Measurements from ENCODE around the gene PLA2G4E.

Gene PLA2G4E

GRCh38 chr15:41939986-41940385, 80.9 kb downstream of the PLA2G4E start:
- no peaks in the 10 kb centered on the region for H3K9me3 ChIP-seq (ENCODE audit: control insufficient read depth, insufficient read depth, low read length)
- H3K4me1 ChIP-seq (ENCODE audit: control insufficient read depth, insufficient read depth, low read length), result peaks cover 10% of the 10 kb centered on the region
- H3K27me3 ChIP-seq (ENCODE audit: control insufficient read depth, insufficient read depth, low read length), result no peaks in the 10 kb centered on the region
- H3K36me3 ChIP-seq (ENCODE audit: control insufficient read depth, insufficient read depth, low read length), result peaks cover 46% of the 10 kb centered on the region
- no peak overlapping the region for H3K9ac ChIP-seq (ENCODE audit: low read depth, low read length)
- H3K4me3 ChIP-seq (ENCODE audit: low read depth, low read length), result no peak overlapping the region
- H3K27ac ChIP-seq (ENCODE audit: low read depth, low read length), result no peak overlapping the region

DNA sequence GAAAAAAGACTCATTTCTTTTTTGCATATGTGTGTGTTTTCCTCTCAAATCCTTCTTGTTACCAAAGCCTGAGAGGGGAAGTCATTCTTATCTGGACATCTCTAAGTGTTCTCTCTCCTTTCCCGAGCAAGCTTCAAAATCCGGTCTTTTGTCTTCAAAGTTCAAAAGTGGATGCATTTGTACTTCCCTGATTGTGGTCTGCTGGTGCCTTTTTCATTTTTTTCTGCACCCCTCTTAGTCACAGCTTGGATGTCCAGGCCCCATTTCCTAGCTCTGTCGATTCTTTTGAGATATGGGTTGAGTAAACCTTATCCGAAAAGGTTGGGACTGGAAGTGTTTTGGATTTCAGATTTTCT, 83.3 kb downstream of the PLA2G4E start:
- H3K9ac ChIP-seq (ENCODE audit: low read depth, low read length), result no peak overlapping the region
- no peaks in the 10 kb centered on the region for H3K9me3 ChIP-seq (ENCODE audit: control insufficient read depth, insufficient read depth, low read length)
- peaks cover 39% of the 10 kb centered on the region for H3K36me3 ChIP-seq (ENCODE audit: control insufficient read depth, insufficient read depth, low read length)
- no peak overlapping the region for H3K27ac ChIP-seq (ENCODE audit: low read depth, low read length)
- H3K4me1 ChIP-seq (ENCODE audit: control insufficient read depth, insufficient read depth, low read length), result peaks cover 27% of the 10 kb centered on the region
- no peak overlapping the region for H3K4me3 ChIP-seq (ENCODE audit: low read depth, low read length)
- H3K27me3 ChIP-seq (ENCODE audit: control insufficient read depth, insufficient read depth, low read length), result no peaks in the 10 kb centered on the region

- no peak overlapping the region for H3K4me3 ChIP-seq (ENCODE audit: low read depth, low read length)
- no peaks in the 10 kb centered on the region for H3K27me3 ChIP-seq (ENCODE audit: control insufficient read depth, insufficient read depth, low read length)
- peaks cover 27% of the 10 kb centered on the region for H3K4me1 ChIP-seq (ENCODE audit: control insufficient read depth, insufficient read depth, low read length)
- H3K27ac ChIP-seq (ENCODE audit: low read depth, low read length), result no peak overlapping the region
- H3K9me3 ChIP-seq (ENCODE audit: control insufficient read depth, insufficient read depth, low read length), result no peaks in the 10 kb centered on the region
- H3K36me3 ChIP-seq (ENCODE audit: control insufficient read depth, insufficient read depth, low read length), result peaks cover 35% of the 10 kb centered on the region
- H3K9ac ChIP-seq (ENCODE audit: low read depth, low read length), result no peak overlapping the region
Observed at GRCh38 chr15:41936649-41937567, 83.9 kb downstream of the PLA2G4E start.

GRCh38 chr15:41936155-41936554, 84.7 kb downstream of the PLA2G4E start:
- H3K27ac ChIP-seq (ENCODE audit: low read depth, low read length), result no peak overlapping the region

DNA sequence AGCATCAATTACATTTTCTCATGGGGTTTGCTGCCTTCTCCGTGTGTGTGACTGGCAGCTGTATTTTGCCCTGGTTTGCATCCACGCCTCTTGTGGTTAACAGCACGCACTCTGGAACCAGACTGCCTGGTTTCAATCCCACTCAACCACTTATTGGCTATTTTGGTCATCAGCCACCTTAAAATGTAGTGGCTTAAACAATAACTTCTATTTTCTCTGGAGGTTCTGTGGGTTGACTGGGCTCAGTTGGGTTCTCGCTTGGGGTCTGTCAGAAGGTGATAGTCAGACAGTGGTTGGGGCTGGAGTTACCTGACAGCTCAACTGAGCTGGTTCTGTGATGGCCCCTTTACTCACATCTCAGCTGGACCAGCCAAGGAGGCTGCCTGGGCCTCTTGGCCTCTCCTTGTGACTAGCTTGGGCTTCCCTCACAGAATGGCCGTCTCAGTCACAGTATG, 85.2 kb downstream of the PLA2G4E start:
- Histone ChIP-seq H3K9ac (ENCODE audit: low read depth, low read length) (no peak overlapping the region), H3K27me3 (ENCODE audit: control insufficient read depth, insufficient read depth, low read length) (no peaks in the 10 kb centered on the region), H3K9me3 (ENCODE audit: control insufficient read depth, insufficient read depth, low read length) (no peaks in the 10 kb centered on the region), H3K27ac (ENCODE audit: low read depth, low read length) (no peak overlapping the region), H3K36me3 (ENCODE audit: control insufficient read depth, insufficient read depth, low read length) (peaks cover 24% of the 10 kb centered on the region), H3K4me3 (ENCODE audit: low read depth, low read length) (no peak overlapping the region), H3K4me1 (ENCODE audit: control insufficient read depth, insufficient read depth, low read length) (peaks cover 23% of the 10 kb centered on the region)

More at GRCh38 chr15:41936155-41936554, 84.7 kb downstream of the PLA2G4E start:
- Histone ChIP-seq H3K27me3 (ENCODE audit: control insufficient read depth, insufficient read depth, low read length) (no peaks in the 10 kb centered on the region), H3K9ac (ENCODE audit: low read depth, low read length) (no peak overlapping the region), H3K4me3 (ENCODE audit: low read depth, low read length) (no peak overlapping the region), H3K9me3 (ENCODE audit: control insufficient read depth, insufficient read depth, low read length) (no peaks in the 10 kb centered on the region), H3K36me3 (ENCODE audit: control insufficient read depth, insufficient read depth, low read length) (peaks cover 30% of the 10 kb centered on the region), H3K4me1 (ENCODE audit: control insufficient read depth, insufficient read depth, low read length) (peaks cover 23% of the 10 kb centered on the region)

DNA sequence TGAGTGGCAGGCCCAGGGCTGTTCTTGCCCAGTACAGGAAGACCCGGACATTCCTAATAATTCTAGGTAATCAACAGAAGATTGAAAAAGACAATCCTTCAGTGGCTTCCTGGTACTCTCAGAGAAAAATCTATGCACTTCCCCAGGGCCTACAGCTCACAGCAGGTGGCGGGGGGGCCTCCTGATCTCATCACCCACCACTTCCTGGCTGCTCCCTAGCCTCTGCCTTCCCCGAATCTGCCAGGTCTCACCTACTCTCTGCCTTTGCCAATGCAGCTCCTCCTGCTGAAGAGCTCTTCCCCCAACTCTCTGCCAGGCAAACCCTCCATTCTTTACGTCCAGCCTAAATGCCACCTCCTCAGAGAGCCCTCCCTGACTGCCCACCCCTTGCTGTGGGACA, 86.0 kb downstream of the PLA2G4E start:
- Histone ChIP-seq H3K9me3 (ENCODE audit: control insufficient read depth, insufficient read depth, low read length) (no peaks in the 10 kb centered on the region), H3K36me3 (ENCODE audit: control insufficient read depth, insufficient read depth, low read length) (peaks cover 16% of the 10 kb centered on the region), H3K9ac (ENCODE audit: low read depth, low read length) (no peak overlapping the region), H3K4me3 (ENCODE audit: low read depth, low read length) (no peak overlapping the region), H3K27me3 (ENCODE audit: control insufficient read depth, insufficient read depth, low read length) (no peaks in the 10 kb centered on the region), H3K27ac (ENCODE audit: low read depth, low read length) (no peak overlapping the region), H3K4me1 (ENCODE audit: control insufficient read depth, insufficient read depth, low read length) (peaks cover 23% of the 10 kb centered on the region)

- no peaks in the 10 kb centered on the region for H3K9me3 ChIP-seq (ENCODE audit: control insufficient read depth, insufficient read depth, low read length)
- H3K27ac ChIP-seq (ENCODE audit: low read depth, low read length), result no peak overlapping the region
- H3K4me1 ChIP-seq (ENCODE audit: control insufficient read depth, insufficient read depth, low read length), result peaks cover 23% of the 10 kb centered on the region
- no peaks in the 10 kb centered on the region for H3K27me3 ChIP-seq (ENCODE audit: control insufficient read depth, insufficient read depth, low read length)
- H3K4me3 ChIP-seq (ENCODE audit: low read depth, low read length), result no peak overlapping the region
- H3K36me3 ChIP-seq (ENCODE audit: control insufficient read depth, insufficient read depth, low read length), result peaks cover 15% of the 10 kb centered on the region
- no peak overlapping the region for H3K9ac ChIP-seq (ENCODE audit: low read depth, low read length)
Observed at GRCh38 chr15:41933771-41934170, 87.1 kb downstream of the PLA2G4E start.

GRCh38 chr15:41933326-41933725, 87.5 kb downstream of the PLA2G4E start:
- H3K36me3 ChIP-seq (ENCODE audit: control insufficient read depth, insufficient read depth, low read length), result peaks cover 12% of the 10 kb centered on the region; the same call in 1 of the 2 replicates
- no peak overlapping the region for H3K9ac ChIP-seq (ENCODE audit: low read depth, low read length)
- H3K9me3 ChIP-seq (ENCODE audit: control insufficient read depth, insufficient read depth, low read length), result no peaks in the 10 kb centered on the region
- no peak overlapping the region for H3K4me3 ChIP-seq (ENCODE audit: low read depth, low read length)
- peaks cover 23% of the 10 kb centered on the region for H3K4me1 ChIP-seq (ENCODE audit: control insufficient read depth, insufficient read depth, low read length)
- no peaks in the 10 kb centered on the region for H3K27me3 ChIP-seq (ENCODE audit: control insufficient read depth, insufficient read depth, low read length)
- no peak overlapping the region for H3K27ac ChIP-seq (ENCODE audit: low read depth, low read length)

- peaks cover 23% of the 10 kb centered on the region for H3K4me1 ChIP-seq (ENCODE audit: control insufficient read depth, insufficient read depth, low read length)
- H3K9me3 ChIP-seq (ENCODE audit: control insufficient read depth, insufficient read depth, low read length), result no peaks in the 10 kb centered on the region
- H3K4me3 ChIP-seq (ENCODE audit: low read depth, low read length), result no peak overlapping the region
- H3K9ac ChIP-seq (ENCODE audit: low read depth, low read length), result no peak overlapping the region
- no peak overlapping the region for H3K27ac ChIP-seq (ENCODE audit: low read depth, low read length)
- H3K36me3 ChIP-seq (ENCODE audit: control insufficient read depth, insufficient read depth, low read length), result peaks cover 10% of the 10 kb centered on the region; the same call in 1 of the 2 replicates
- H3K27me3 ChIP-seq (ENCODE audit: control insufficient read depth, insufficient read depth, low read length), result no peaks in the 10 kb centered on the region
Observed at GRCh38 chr15:41932511-41933289, 88.1 kb downstream of the PLA2G4E start.

DNA sequence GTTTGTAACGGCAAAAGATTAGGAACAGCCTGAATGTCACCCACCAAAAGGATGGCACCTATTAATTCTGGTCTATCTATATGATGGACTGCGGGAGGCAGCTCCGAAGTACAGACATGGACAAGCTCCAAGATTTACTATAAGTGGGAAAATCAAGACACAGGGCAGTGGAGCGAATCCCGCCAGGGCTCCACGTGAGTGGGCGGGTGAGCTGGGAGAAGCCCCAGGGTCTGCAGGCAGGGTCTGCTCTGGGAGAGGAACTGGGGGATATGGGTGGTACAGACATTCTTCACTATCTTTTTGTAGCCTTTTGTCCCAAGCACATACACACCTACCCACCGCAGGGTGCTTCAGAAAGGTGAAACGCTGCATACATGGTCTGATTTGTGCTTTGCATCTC, 88.7 kb downstream of the PLA2G4E start:
- H3K36me3 ChIP-seq (ENCODE audit: control insufficient read depth, insufficient read depth, low read length), result peaks cover 4% of the 10 kb centered on the region; the same call in 1 of the 2 replicates
- H3K9me3 ChIP-seq (ENCODE audit: control insufficient read depth, insufficient read depth, low read length), result no peaks in the 10 kb centered on the region
- H3K4me3 ChIP-seq (ENCODE audit: low read depth, low read length), result no peak overlapping the region
- no peaks in the 10 kb centered on the region for H3K27me3 ChIP-seq (ENCODE audit: control insufficient read depth, insufficient read depth, low read length)
- peaks cover 23% of the 10 kb centered on the region for H3K4me1 ChIP-seq (ENCODE audit: control insufficient read depth, insufficient read depth, low read length)
- H3K9ac ChIP-seq (ENCODE audit: low read depth, low read length), result no peak overlapping the region
- H3K27ac ChIP-seq (ENCODE audit: low read depth, low read length), result no peak overlapping the region
